ENCODE data around the gene MATN1. TPM values are rescaled to one million over a fixed set of nuclear protein-coding genes. Genes with fewer than 3 reads are reported as not detected.

MATN1 gene
- total RNA-seq, 1 donor from 2014 or later, result not detected

- no peak overlapping the region for H3K4me3 ChIP-seq
- no peaks in the 10 kb centered on the region for H3K9me3 ChIP-seq
- intact Hi-C loops (cut with DNase I), result no loop called here
- DNase-seq (no peak), ATAC-seq (no peak)
- H3K27ac ChIP-seq, result no peak overlapping the region
- no peak for TF ChIP-seq CTCF (IDR thresholded peaks at IDR 0.05)
- no peaks in the 10 kb centered on the region for H3K4me1 ChIP-seq
- no peaks in the 10 kb centered on the region for H3K36me3 ChIP-seq
- H3K27me3 ChIP-seq, result no peaks in the 10 kb centered on the region
Measured at GRCh38 chr1:30693822-30694221, 29.6 kb downstream of the MATN1 start.

- Histone ChIP-seq H3K9me3 (no peaks in the 10 kb centered on the region), H3K36me3 (no peaks in the 10 kb centered on the region), H3K27me3 (no peaks in the 10 kb centered on the region), H3K4me3 (no peak overlapping the region), H3K27ac (no peak overlapping the region), H3K4me1 (no peaks in the 10 kb centered on the region)
- TF ChIP-seq CTCF (IDR thresholded peaks at IDR 0.05), result no peak
- DNase-seq (no peak), ATAC-seq (no peak)
- intact Hi-C loops (cut with DNase I), result no loop called here
Measured at GRCh38 chr1:30693366-30693765, 30.0 kb downstream of the MATN1 start.

- peak; percentile 40 for DNase-seq
- intact Hi-C loops (cut with DNase I), result no loop called here
- TF ChIP-seq CTCF (IDR thresholded peaks at IDR 0.05), result no peak
Measured at GRCh38 chr1:30692948-30693301, 30.5 kb downstream of the MATN1 start.

GRCh38 chr1:30692201-30692947 is 31.0 kb downstream of the MATN1 start:
- Histone ChIP-seq H3K4me1 (no peaks in the 10 kb centered on the region), H3K27ac (no peak overlapping the region), H3K36me3 (no peaks in the 10 kb centered on the region), H3K27me3 (no peaks in the 10 kb centered on the region), H3K4me3 (no peak overlapping the region), H3K9me3 (no peaks in the 10 kb centered on the region)
- ATAC-seq (no peak), DNase-seq (peak; percentile 52)
- intact Hi-C loops (cut with DNase I), result no loop called here
- no peak for TF ChIP-seq CTCF (IDR thresholded peaks at IDR 0.05)

More at GRCh38 chr1:30692948-30693301, 30.5 kb downstream of the MATN1 start:
- Histone ChIP-seq H3K27ac (no peak overlapping the region), H3K27me3 (no peaks in the 10 kb centered on the region), H3K4me3 (no peak overlapping the region), H3K4me1 (no peaks in the 10 kb centered on the region), H3K36me3 (no peaks in the 10 kb centered on the region), H3K9me3 (no peaks in the 10 kb centered on the region)
- ATAC-seq, result no peak

- H3K27ac ChIP-seq, result no peak overlapping the region
- no peak overlapping the region for H3K4me3 ChIP-seq
- peak; percentile 40 for DNase-seq
- ATAC-seq, result no peak
- no peaks in the 10 kb centered on the region for H3K36me3 ChIP-seq
- H3K4me1 ChIP-seq, result no peaks in the 10 kb centered on the region
- no peaks in the 10 kb centered on the region for H3K27me3 ChIP-seq
- no peak for TF ChIP-seq CTCF (IDR thresholded peaks at IDR 0.05)
- intact Hi-C loops (cut with DNase I), result no loop called here
- H3K9me3 ChIP-seq, result no peaks in the 10 kb centered on the region
Measured at GRCh38 chr1:30691480-30691879, 31.9 kb downstream of the MATN1 start.

All from upper lobe of right lung (tissue), 1 donor.